ENCODE data around the gene RAN. TPM values are rescaled to one million over a fixed set of nuclear protein-coding genes. Genes with fewer than 3 reads are reported as not detected.

RAN gene
- total RNA-seq, 1 experiment from 2014 or later = 1,968 TPM

GRCh38 chr12:130877333-130877732, 5.5 kb downstream of the RAN start:
- Histone ChIP-seq H2AK5ac (ENCODE audit: insufficient read length, low read length) (no peak overlapping the region), H3K79me1 (ENCODE audit: insufficient read depth, low read depth, low read length, poor library complexity, severe bottlenecking) (no peaks in the 10 kb centered on the region), H2BK12ac (ENCODE audit: insufficient read length, low read depth, low read length) (no peak overlapping the region), H3K56ac (ENCODE audit: insufficient read length, low read depth, low read length) (no peak overlapping the region), H3K79me2 (ENCODE audit: insufficient read depth, low read length) (peaks cover 13% of the 10 kb centered on the region; the same call in 1 of the 2 replicates), H3K23me2 (ENCODE audit: insufficient read length, low read depth, low read length, poor library complexity, severe bottlenecking) (peaks cover 7% of the 10 kb centered on the region), H3K4me2 (ENCODE audit: insufficient read depth, insufficient read length, low read length) (no peak overlapping the region), H3K9ac (ENCODE audit: extremely low read depth, insufficient read length, low read length) (no peak overlapping the region), H4K8ac (replicated peaks; ENCODE audit: insufficient read length, low read depth, low read length) (no peak overlapping the region), H3K27me3 (ENCODE audit: insufficient read depth, low read length) (no peaks in the 10 kb centered on the region), H3K18ac (ENCODE audit: insufficient read length, low read depth, low read length) (no peak overlapping the region), H2BK20ac (ENCODE audit: low read depth, low read length, poor library complexity, severe bottlenecking) (no peak overlapping the region), H3K4me1 (ENCODE audit: insufficient read depth, low read length) (peaks cover 2% of the 10 kb centered on the region; the same call in 1 of the 2 replicates), H2BK5ac (ENCODE audit: insufficient read length, low read length) (no peak overlapping the region), H4K20me1 (ENCODE audit: control insufficient read depth, insufficient read depth, insufficient read length) (peaks cover 7% of the 10 kb centered on the region), H3K23ac (ENCODE audit: insufficient read length, low read depth, low read length) (no peak overlapping the region), H3K14ac (ENCODE audit: insufficient read depth, low read length) (no peak overlapping the region), H4K91ac (ENCODE audit: insufficient read length, low read depth, low read length) (no peak overlapping the region), H4K5ac (ENCODE audit: insufficient read length, low read depth, low read length) (no peak overlapping the region), H3K9me3 (ENCODE audit: control insufficient read depth, low read depth, low read length) (no peaks in the 10 kb centered on the region), H2BK120ac (ENCODE audit: low read depth, low read length, poor library complexity, severe bottlenecking) (no peak overlapping the region), H2AFZ (ENCODE audit: low read length) (no peak overlapping the region), H3K4ac (ENCODE audit: low read depth, low read length) (no peak overlapping the region), H3K27ac (ENCODE audit: insufficient read length, low read depth, low read length) (no peak overlapping the region), H3T11ph (ENCODE audit: low read length) (no peak overlapping the region), H2BK15ac (ENCODE audit: low read depth, low read length) (no peak overlapping the region)
- WGBS (ENCODE audit: extremely low coverage, insufficient read length, low lambda C conversion rate) = no CpG with 5 or more reads among the region's 3 CpGs
- H3K4me1 Mint-ChIP-seq = peaks cover 55 to 61% of the 10 kb centered on the region in 2 experiments
- H3K36me3 Mint-ChIP-seq (ENCODE audit: insufficient read depth in 1 of 3, low read depth in 3 of 3) = peaks cover 43 to 55% (median 52%) of the 10 kb centered on the region in 3 experiments
- H3K27me3 Mint-ChIP-seq (ENCODE audit: low read depth) = no peaks in the 10 kb centered on the region; the same call in 1 of the 2 replicates
- H3K9me3 Mint-ChIP-seq = peaks cover 0 to 2% of the 10 kb centered on the region in 2 experiments; a peak in 1 of 5 replicates
- no peak for DNase-seq
- TF ChIP-seq, protein P1, sequence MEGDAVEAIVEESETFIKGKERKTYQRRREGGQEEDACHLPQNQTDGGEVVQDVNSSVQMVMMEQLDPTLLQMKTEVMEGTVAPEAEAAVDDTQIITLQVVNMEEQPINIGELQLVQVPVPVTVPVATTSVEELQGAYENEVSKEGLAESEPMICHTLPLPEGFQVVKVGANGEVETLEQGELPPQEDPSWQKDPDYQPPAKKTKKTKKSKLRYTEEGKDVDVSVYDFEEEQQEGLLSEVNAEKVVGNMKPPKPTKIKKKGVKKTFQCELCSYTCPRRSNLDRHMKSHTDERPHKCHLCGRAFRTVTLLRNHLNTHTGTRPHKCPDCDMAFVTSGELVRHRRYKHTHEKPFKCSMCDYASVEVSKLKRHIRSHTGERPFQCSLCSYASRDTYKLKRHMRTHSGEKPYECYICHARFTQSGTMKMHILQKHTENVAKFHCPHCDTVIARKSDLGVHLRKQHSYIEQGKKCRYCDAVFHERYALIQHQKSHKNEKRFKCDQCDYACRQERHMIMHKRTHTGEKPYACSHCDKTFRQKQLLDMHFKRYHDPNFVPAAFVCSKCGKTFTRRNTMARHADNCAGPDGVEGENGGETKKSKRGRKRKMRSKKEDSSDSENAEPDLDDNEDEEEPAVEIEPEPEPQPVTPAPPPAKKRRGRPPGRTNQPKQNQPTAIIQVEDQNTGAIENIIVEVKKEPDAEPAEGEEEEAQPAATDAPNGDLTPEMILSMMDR (conservative IDR thresholded peaks at IDR 0.05) = no peak
- no peak overlapping the region; a peak in 1 of 5 replicates for H3K4me3 Mint-ChIP-seq
- H3K27ac Mint-ChIP-seq = peak overlapping the region in 1 of 3 experiments; percentile 84; a peak in 3 of 7 replicates
